B cell (primary cell): Measurements from ENCODE around the gene AK4. TPM values are rescaled to one million over a fixed set of nuclear protein-coding genes. Genes with fewer than 3 reads are reported as not detected.

ENCODE experiments used
- ATAC-seq: fragments of 200-7000 bp; cut with Tn5 transposase; one replicate; pipeline ENCODE4 v1.10.0; 2021; ENCODE audit warnings: low read depth, mild to moderate bottlenecking, moderate number of reproducible peaks, moderate library complexity
- CTCF ChIA-PET: fragments of 350-600 bp; sonication (Branson Sonifier 250); formaldehyde crosslinking; loops from one replicate; lab custom pipeline; 2021; ENCODE audit warnings: antibody characterized with exemption, inconsistent platforms; lab: Charles Lee
- POLR2A ChIA-PET: fragments of 350-600 bp; sonication (Branson Sonifier 250); formaldehyde crosslinking; loops from one replicate; lab custom pipeline; 2021; ENCODE audit warnings: antibody characterized with exemption; lab: Charles Lee
- DNase-seq: peaks from one replicate; pipeline ENCODE4 v3.0.0; 2013
- H2AFZ ChIP-seq: 2 replicates; pipeline ENCODE4 v1.6.1; 2012; ENCODE audit warnings: mild to moderate bottlenecking, low read depth, low read length; ENCODE audit not compliant: insufficient read depth, poor library complexity, severe bottlenecking
- H3K27ac ChIP-seq, 2 donors: 1 replicate in 1 of 2; 2 replicates in 1 of 2; pipeline ENCODE4 v1.5.1; 2012 to 2013; ENCODE audit warnings: low read length in 2 of 2, mild to moderate bottlenecking in 2 of 2, moderate library complexity in 1 of 2
- H3K27me3 ChIP-seq, 4 experiments: fragments of 200-600 bp in 1 of 4; sonication (generic) in 1 of 4; replicated peaks in 1 of 4; 1 replicate in 2 of 4; 2 replicates in 2 of 4; pipeline versions ENCODE4 v1.6.1 to v1.7.0; 2013 to 2016; ENCODE audit warnings: low read length in 3 of 4, mild to moderate bottlenecking in 2 of 4, mixed read lengths in 1 of 4, moderate library complexity in 1 of 4; ENCODE audit not compliant: insufficient read depth in 4 of 4, control insufficient read depth in 3 of 4; ENCODE audit errors: control extremely low read depth in 1 of 4
- H3K36me3 ChIP-seq, 2 experiments: replicated peaks in 1 of 2; 1 replicate in 1 of 2; 2 replicates in 1 of 2; pipeline versions ENCODE4 v1.6.1 to v1.7.1; 2013; ENCODE audit warnings: low read length in 1 of 2; ENCODE audit not compliant: insufficient read depth in 2 of 2, control insufficient read depth in 1 of 2; ENCODE audit errors: control extremely low read depth in 1 of 2, extremely low read depth in 1 of 2
- H3K4me1 ChIP-seq, 2 donors: fragments of 200-600 bp in 1 of 2; sonication (generic) in 1 of 2; 1 replicate in 1 of 2; 2 replicates in 1 of 2; pipeline versions ENCODE4 v1.5.1 to v1.6.1; 2013 to 2017; ENCODE audit warnings: low read length in 2 of 2; ENCODE audit not compliant: control insufficient read depth in 2 of 2, insufficient read depth in 2 of 2
- H3K4me2 ChIP-seq: replicated peaks from 2 replicates; pipeline ENCODE3; 2012; ENCODE audit warnings: mild to moderate bottlenecking, low read depth, low read length; ENCODE audit not compliant: poor library complexity, severe bottlenecking
- H3K4me3 ChIP-seq, 5 experiments: fragments of 200-600 bp in 1 of 5; sonication (generic) in 1 of 5; 1 replicate in 3 of 5; 2 replicates in 2 of 5; pipeline versions ENCODE4 v1.5.1 to v1.7.0; 2011 to 2016; ENCODE audit warnings: low read length in 4 of 5, mild to moderate bottlenecking in 4 of 5, low read depth in 2 of 5, control low read depth in 1 of 5, moderate library complexity in 1 of 5; ENCODE audit not compliant: insufficient read depth in 1 of 5; ENCODE audit errors: control extremely low read depth in 1 of 5, extremely low read depth in 1 of 5
- H3K79me2 ChIP-seq: fragments of 200-600 bp; sonication (generic); one replicate; pipeline ENCODE4 v1.6.0; 2016; ENCODE audit warnings: low read length; ENCODE audit not compliant: control insufficient read depth, insufficient read depth
- H3K9ac ChIP-seq: fragments of 200-600 bp; sonication (generic); 2 replicates; pipeline ENCODE4 v1.6.1; 2017; ENCODE audit warnings: mild to moderate bottlenecking, low read length, moderate library complexity
- H3K9me3 ChIP-seq, 3 donors: one replicate each; pipeline versions ENCODE4 v1.6.1 to v1.7.1; 2013; ENCODE audit warnings: low read length in 2 of 3; ENCODE audit not compliant: control insufficient read depth in 2 of 3, insufficient read depth in 1 of 3; ENCODE audit errors: control extremely low read depth in 1 of 3
- H4K20me1 ChIP-seq: 2 replicates; pipeline ENCODE4 v1.6.0; 2012; ENCODE audit warnings: mild to moderate bottlenecking, low read length; ENCODE audit not compliant: insufficient read depth, control insufficient read depth, poor library complexity, severe bottlenecking
- H3K27ac Mint-ChIP-seq: one replicate; pipeline ENCODE4 v1.8.0; 2021; ENCODE audit warnings: mixed read lengths
- H3K27me3 Mint-ChIP-seq: one replicate; pipeline ENCODE4 v1.8.0; 2021; ENCODE audit warnings: mixed read lengths
- H3K4me1 Mint-ChIP-seq: one replicate; pipeline ENCODE4 v1.8.0; 2021; ENCODE audit warnings: mixed read lengths
- H3K4me3 Mint-ChIP-seq: one replicate; pipeline ENCODE4 v1.8.0; 2021; ENCODE audit warnings: mixed read lengths
- H3K9me3 Mint-ChIP-seq: one replicate; pipeline ENCODE4 v1.8.0; 2022; ENCODE audit warnings: mixed read lengths; ENCODE audit not compliant: insufficient read depth
- EZH2 ChIP-seq: IDR thresholded peaks from 2 replicates; pipeline ENCODE4 v1.6.1; 2012; ENCODE audit warnings: borderline replicate concordance, low read depth, mild to moderate bottlenecking, moderate library complexity, low read length; ENCODE audit not compliant: insufficient read depth, poor library complexity, severe bottlenecking
- WGBS: methylation state at CpG from one replicate; pipeline ENCODE4 v1.1.5; 2013; ENCODE audit warnings: missing lambda C conversion rate; ENCODE audit not compliant: insufficient coverage; 5-methylcytosine and 5-hydroxymethylcytosine counted together
- intact Hi-C: fragments of 100-400 bp; cut with micrococcal nuclease; formaldehyde crosslinking; loops from one replicate; pipeline ENCODE4 v1.10.0; 2022
- polyA plus RNA-seq: library from polyadenylated mRNA; depleted of rRNA; stranded (reverse); fragments of >200 nt; gene quantifications from 2 replicates; pipeline ENCODE4 v1.2.3, GENCODE V29; 2012
- total RNA-seq, 2 donors: library from RNA; stranded (reverse); fragments of 120-200 nt in 1 of 2; gene quantifications; 1 replicate in 1 of 2; 2 replicates in 1 of 2; pipeline versions ENCODE4 v1.2.3 to v1.2.4, GENCODE V29; 2013 to 2022
- TF ChIP-seq, protein P1 (sequence below): fragments of 200-600 bp; IDR thresholded peaks from one replicate; pipeline ENCODE4 v1.8.0; 2022; ENCODE audit warnings: antibody characterized with exemption, mild to moderate bottlenecking

Gene AK4
- total and polyA plus RNA-seq, 2 donors (not counting 1 experiment from before 2014, with no cell fraction given), result 0.34 TPM; not detected in 1

DNA sequence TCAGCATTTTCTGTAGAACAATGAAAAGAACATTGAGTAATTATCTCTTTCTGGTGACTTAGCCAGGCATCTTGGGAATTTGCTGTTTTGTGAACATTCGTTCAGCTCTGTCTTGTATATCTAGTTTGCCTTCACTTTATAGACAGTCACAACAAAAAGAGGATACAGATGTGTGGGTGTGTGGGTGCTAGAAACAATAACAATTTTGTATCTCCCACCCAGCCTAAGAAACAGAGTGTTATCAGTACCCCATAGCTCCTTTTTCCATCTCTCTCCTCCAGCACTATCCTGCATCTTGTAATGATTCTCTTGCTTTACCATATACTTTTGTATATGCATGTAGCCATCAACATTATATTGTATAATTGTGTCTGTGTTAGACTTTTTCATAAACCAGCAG is 33.0 kb downstream of the AK4 start:
- H3K9me3 Mint-ChIP-seq, result no peaks in the 10 kb centered on the region
- TF ChIP-seq, protein P1, sequence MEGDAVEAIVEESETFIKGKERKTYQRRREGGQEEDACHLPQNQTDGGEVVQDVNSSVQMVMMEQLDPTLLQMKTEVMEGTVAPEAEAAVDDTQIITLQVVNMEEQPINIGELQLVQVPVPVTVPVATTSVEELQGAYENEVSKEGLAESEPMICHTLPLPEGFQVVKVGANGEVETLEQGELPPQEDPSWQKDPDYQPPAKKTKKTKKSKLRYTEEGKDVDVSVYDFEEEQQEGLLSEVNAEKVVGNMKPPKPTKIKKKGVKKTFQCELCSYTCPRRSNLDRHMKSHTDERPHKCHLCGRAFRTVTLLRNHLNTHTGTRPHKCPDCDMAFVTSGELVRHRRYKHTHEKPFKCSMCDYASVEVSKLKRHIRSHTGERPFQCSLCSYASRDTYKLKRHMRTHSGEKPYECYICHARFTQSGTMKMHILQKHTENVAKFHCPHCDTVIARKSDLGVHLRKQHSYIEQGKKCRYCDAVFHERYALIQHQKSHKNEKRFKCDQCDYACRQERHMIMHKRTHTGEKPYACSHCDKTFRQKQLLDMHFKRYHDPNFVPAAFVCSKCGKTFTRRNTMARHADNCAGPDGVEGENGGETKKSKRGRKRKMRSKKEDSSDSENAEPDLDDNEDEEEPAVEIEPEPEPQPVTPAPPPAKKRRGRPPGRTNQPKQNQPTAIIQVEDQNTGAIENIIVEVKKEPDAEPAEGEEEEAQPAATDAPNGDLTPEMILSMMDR, result no peak
- TF ChIP-seq EZH2, result no peak
- Histone ChIP-seq H3K79me2 (no peaks in the 10 kb centered on the region), H3K4me2 (no peak overlapping the region), H3K4me3 (no peak overlapping the region), H3K27me3 (no peaks in the 10 kb centered on the region), H3K4me1 (no peaks in the 10 kb centered on the region), H3K27ac (no peak overlapping the region), H3K9ac (no peak overlapping the region), H4K20me1 (no peaks in the 10 kb centered on the region), H3K9me3 (no peaks in the 10 kb centered on the region), H3K36me3 (no peaks in the 10 kb centered on the region), H2AFZ (no peak overlapping the region)
- no peaks in the 10 kb centered on the region for H3K4me1 Mint-ChIP-seq
- ChIA-PET CTCF (interaction anchor here (1.0 kb wide), 1 partner anchor 29 kb away, joined by 3 read pairs; no protein-coding TSS in a partner anchor), POLR2A (interaction anchor here (0.7 kb wide), 1 partner anchor 9 kb away, joined by 4 read pairs; no protein-coding TSS in a partner anchor)
- no peak overlapping the region for H3K27ac Mint-ChIP-seq
- DNase-seq (no peak), ATAC-seq (no peak)
- H3K27me3 Mint-ChIP-seq, result no peaks in the 10 kb centered on the region
- no CpG with 5 or more reads among the region's 1 CpG for WGBS
- H3K4me3 Mint-ChIP-seq, result no peak overlapping the region
- intact Hi-C loops, result no loop called here

DNA sequence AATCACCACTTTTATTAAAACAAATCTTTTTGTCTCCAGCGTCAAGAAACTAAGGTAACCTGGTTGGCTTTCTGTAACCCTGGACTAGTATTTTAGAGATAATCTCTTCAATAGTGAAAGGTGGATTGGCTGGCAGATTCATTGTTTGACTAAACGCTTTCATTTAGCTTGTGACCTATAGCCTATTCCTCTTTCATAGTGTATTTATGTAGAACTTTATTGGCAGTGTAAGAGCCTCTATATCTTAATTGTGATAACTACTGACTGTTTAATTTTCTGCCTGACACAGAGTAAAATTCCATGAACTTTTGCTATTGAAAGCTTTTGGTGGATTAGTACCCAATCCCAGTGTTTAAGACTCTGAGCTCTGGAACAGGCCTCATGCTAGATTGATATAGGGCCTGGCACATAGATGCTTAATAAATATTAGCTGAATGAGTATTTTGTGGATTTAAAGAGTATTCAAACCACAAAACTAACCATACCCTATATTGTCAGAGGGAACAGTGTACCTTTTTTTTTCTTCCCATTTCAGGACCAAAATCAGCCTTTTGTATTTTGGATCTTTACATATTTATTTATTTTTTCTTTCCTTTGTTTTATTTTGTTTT is 34.8 kb downstream of the AK4 start:
- Histone ChIP-seq H3K79me2 (no peaks in the 10 kb centered on the region), H3K9ac (no peak overlapping the region), H3K4me3 (no peak overlapping the region), H2AFZ (no peak overlapping the region), H3K27me3 (no peaks in the 10 kb centered on the region), H3K9me3 (no peaks in the 10 kb centered on the region), H3K36me3 (no peaks in the 10 kb centered on the region), H3K27ac (no peak overlapping the region), H3K4me1 (no peaks in the 10 kb centered on the region), H3K4me2 (no peak overlapping the region), H4K20me1 (no peaks in the 10 kb centered on the region)
- DNase-seq, result no peak
- CTCF ChIA-PET, result no interaction called here
- WGBS, result no CpG with 5 or more reads among the region's 2 CpGs
- intact Hi-C loops, result no loop called here
- POLR2A ChIA-PET, result no interaction called here
- peaks cover 4% of the 10 kb centered on the region for H3K27me3 Mint-ChIP-seq
- H3K4me1 Mint-ChIP-seq, result no peaks in the 10 kb centered on the region
- H3K27ac Mint-ChIP-seq, result no peak overlapping the region
- TF ChIP-seq, protein P1, result no peak
- TF ChIP-seq EZH2, result no peak
- no peak for ATAC-seq
- no peak overlapping the region for H3K4me3 Mint-ChIP-seq
- no peaks in the 10 kb centered on the region for H3K9me3 Mint-ChIP-seq
